ENCODE results near the gene YIPF5. TPM values are rescaled to one million over a fixed set of nuclear protein-coding genes. Genes with fewer than 3 reads are reported as not detected.

Gene YIPF5
- total RNA-seq, 6 experiments from 2014 or later, result 147 to 170 (median 166) TPM

DNA sequence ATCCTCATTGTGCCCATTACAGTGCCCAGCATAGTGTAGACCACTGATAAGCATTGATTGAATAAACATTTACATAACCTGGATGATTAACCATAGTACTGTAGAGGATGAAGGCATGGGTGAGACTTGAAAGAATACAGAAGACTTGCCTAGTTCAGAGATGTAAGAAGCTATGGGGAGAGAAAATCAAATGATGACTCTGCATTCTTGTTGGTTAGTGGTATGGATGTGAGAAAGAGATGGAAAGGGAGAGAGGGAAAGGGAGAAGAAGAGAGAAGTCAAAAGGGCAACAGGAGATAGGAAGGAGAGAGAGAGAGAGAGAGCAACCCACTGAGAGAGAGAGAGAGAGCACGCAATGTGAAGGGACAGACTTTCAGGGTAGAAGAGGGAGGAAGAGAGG lies 26.8 kb downstream of the YIPF5 start:
- no peaks in the 10 kb centered on the region for H3K36me3 Mint-ChIP-seq (ENCODE audit: low read depth)
- no peaks in the 10 kb centered on the region for H3K27me3 Mint-ChIP-seq (ENCODE audit: insufficient read depth)
- no peak for DNase-seq
- H3K27ac Mint-ChIP-seq, result no peak overlapping the region
- no peak overlapping the region for H3K4me3 Mint-ChIP-seq
- TF ChIP-seq, protein P1, sequence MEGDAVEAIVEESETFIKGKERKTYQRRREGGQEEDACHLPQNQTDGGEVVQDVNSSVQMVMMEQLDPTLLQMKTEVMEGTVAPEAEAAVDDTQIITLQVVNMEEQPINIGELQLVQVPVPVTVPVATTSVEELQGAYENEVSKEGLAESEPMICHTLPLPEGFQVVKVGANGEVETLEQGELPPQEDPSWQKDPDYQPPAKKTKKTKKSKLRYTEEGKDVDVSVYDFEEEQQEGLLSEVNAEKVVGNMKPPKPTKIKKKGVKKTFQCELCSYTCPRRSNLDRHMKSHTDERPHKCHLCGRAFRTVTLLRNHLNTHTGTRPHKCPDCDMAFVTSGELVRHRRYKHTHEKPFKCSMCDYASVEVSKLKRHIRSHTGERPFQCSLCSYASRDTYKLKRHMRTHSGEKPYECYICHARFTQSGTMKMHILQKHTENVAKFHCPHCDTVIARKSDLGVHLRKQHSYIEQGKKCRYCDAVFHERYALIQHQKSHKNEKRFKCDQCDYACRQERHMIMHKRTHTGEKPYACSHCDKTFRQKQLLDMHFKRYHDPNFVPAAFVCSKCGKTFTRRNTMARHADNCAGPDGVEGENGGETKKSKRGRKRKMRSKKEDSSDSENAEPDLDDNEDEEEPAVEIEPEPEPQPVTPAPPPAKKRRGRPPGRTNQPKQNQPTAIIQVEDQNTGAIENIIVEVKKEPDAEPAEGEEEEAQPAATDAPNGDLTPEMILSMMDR (IDR thresholded peaks at IDR 0.05), result no peak
- H3K9me3 Mint-ChIP-seq, result no peaks in the 10 kb centered on the region
- peaks cover 59% of the 10 kb centered on the region for H3K4me1 Mint-ChIP-seq (ENCODE audit: low read depth)

DNA sequence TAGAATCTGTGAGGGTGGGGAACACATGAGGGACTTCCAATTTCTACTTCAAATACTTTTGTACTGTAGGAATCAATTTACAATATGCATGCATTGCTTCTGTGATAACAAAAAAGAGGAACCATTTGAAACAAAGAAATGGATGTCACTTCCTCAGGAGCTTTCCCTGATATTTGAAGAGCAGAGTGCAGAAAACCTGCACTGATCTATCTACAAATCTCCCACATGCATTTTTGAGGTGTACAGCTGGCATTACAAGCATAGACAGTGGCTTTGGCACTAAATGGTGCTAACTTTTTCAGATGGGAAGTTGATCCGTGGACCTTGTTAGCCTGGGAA lies 27.7 kb downstream of the YIPF5 start:
- Mint-ChIP-seq H3K27ac (no peak overlapping the region), H3K9me3 (no peaks in the 10 kb centered on the region), H3K27me3 (ENCODE audit: insufficient read depth) (no peaks in the 10 kb centered on the region), H3K4me3 (no peak overlapping the region), H3K36me3 (ENCODE audit: low read depth) (no peaks in the 10 kb centered on the region), H3K4me1 (ENCODE audit: low read depth) (peaks cover 61% of the 10 kb centered on the region)
- no peak for DNase-seq
- TF ChIP-seq, protein P1 (IDR thresholded peaks at IDR 0.05), result no peak

DNA sequence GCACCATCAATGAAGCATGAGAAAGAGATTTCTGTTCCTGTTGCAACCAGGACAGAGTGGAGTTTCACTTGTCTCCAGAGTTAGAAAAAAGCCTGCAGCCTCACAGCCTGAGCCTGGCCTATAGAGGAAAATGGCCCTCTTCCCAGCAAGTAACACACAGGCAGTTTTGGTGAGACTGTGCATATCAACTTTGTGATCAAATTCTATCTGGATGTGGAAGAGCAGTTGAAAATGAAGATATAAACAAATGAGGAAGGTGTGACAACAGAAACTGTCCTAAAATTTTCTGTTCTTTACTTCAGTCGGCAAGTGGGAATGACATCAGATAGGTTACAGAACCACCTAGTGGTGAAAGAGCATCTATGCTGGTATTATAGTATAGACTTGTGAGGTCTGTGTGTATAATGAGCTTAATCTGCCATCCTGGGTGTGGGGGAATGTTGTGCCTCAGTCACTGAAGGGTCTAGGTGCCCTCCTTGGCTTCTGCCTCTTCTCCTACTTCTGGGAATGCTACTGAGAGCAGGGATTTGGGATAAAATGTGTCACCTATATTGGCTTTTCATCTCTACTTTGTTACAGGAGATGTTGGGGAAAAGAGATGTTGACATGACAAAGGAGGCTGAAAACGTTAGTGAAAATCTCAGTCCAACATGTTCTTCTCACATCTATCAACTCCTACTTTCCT lies 28.2 kb downstream of the YIPF5 start:
- H3K9me3 Mint-ChIP-seq, result no peaks in the 10 kb centered on the region
- no peaks in the 10 kb centered on the region for H3K36me3 Mint-ChIP-seq (ENCODE audit: low read depth)
- no peak overlapping the region for H3K4me3 Mint-ChIP-seq
- peaks cover 62% of the 10 kb centered on the region for H3K4me1 Mint-ChIP-seq (ENCODE audit: low read depth)
- TF ChIP-seq, protein P1 (IDR thresholded peaks at IDR 0.05), result peak; percentile 94
- H3K27me3 Mint-ChIP-seq (ENCODE audit: insufficient read depth), result no peaks in the 10 kb centered on the region
- peak overlapping the region; percentile 42 for H3K27ac Mint-ChIP-seq
- peak; percentile 59 for DNase-seq

DNA sequence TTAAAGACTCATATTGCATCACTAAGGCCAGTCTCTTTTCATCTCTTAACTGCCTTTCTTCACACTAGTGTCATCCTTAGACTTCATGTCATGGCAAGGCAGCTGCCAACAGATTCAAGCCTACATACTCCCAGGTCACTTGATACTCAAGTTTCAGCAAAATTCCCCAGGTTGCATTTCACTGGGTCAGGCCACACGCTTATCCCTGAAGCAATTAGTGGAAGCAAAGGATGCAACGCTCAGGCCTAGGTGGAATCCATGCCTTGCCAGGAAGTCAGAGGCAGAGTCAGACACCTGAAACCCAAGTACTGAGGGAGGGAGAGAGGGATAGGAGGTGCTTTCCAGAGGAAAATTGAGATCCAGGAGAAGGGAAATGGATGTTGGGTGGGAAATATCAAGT lies 28.9 kb downstream of the YIPF5 start:
- H3K4me1 Mint-ChIP-seq (ENCODE audit: low read depth), result peaks cover 58% of the 10 kb centered on the region
- no peaks in the 10 kb centered on the region for H3K9me3 Mint-ChIP-seq
- DNase-seq, result no peak
- TF ChIP-seq, protein P1 (IDR thresholded peaks at IDR 0.05), result no peak
- H3K36me3 Mint-ChIP-seq (ENCODE audit: low read depth), result no peaks in the 10 kb centered on the region
- no peak overlapping the region for H3K4me3 Mint-ChIP-seq
- H3K27me3 Mint-ChIP-seq (ENCODE audit: insufficient read depth), result no peaks in the 10 kb centered on the region
- peak overlapping the region; percentile 58; the same call in 1 of the 2 replicates for H3K27ac Mint-ChIP-seq

DNA sequence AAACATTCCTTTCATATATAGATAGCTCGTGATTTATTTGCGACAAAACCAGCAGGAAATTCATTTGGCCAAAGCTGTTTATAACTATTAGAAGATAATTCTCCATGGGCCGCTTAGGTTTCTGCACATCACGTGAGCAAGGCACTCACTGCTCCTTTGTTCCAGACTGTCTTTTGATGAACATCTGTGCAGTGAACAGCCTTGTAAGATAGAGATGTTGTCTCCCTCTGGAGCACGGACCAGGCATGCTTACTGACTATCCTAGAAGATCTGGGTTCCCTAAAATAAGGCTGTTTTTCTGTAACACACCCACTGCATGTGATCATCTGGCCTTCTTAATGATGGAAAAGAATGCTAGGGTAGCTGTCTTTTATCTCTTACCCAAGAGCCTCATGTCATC lies 30.9 kb downstream of the YIPF5 start:
- Mint-ChIP-seq H3K9me3 (no peaks in the 10 kb centered on the region), H3K4me1 (ENCODE audit: low read depth) (peaks cover 63% of the 10 kb centered on the region), H3K27me3 (ENCODE audit: insufficient read depth) (no peaks in the 10 kb centered on the region), H3K4me3 (no peak overlapping the region), H3K27ac (no peak overlapping the region), H3K36me3 (ENCODE audit: low read depth) (no peaks in the 10 kb centered on the region)
- DNase-seq, result no peak
- TF ChIP-seq, protein P1 (IDR thresholded peaks at IDR 0.05), result no peak
